ENCODE results near the gene ZNF473.
"Not testable (repeated sequence)": the region's sequence is repeated elsewhere in the genome, so short reads cannot be mapped to it uniquely, and the experiment has no call there.

The ZNF473 gene

GRCh38 chr19:50051228-50051895, 25.6 kb downstream of the ZNF473 start:
- not testable (repeated sequence) for DNase-seq

DNA sequence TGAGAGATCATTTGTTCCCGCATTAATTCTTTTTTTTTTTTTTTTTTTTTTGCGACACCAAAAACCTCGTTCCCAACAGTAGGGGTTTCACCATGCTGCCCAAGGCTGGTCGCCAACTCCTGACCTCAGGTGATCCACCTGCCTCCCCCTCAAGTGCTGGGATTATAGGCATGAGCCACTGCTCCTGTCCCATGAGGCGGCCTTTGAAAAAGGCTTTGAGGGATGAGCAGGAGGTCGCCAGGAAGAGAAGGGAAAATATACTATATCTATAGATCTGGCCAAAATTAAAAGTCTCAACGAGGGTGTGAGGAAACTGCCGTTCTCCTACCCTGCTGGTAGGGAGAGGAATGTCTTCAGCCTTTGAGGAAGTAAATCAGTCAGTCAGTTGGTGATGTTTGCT, 26.2 kb downstream of the ZNF473 start:
- DNase-seq = no peak

DNA sequence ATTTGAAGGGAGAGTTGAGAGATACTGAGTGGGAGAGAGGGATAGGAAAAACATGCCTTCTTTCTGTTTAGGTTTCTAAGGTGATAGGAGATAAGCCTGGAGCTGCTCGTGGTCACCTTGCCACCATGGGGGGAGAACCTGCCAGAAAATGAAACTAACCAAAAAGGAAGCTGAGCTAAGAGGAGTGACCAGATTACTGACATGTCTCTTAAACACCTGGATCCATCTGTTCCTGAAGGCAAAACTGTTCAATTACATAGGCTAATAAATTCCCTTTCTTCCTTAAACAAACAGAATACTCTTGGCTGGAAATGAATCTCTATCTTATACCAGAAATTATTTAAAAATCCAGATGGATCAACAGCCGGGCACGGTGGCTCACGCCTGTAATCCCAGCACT, 27.3 kb downstream of the ZNF473 start:
- no peak for DNase-seq

GRCh38 chr19:50058425-50058824, 32.6 kb downstream of the ZNF473 start:
- no peak for DNase-seq

GRCh38 chr19:50059045-50059444, 33.2 kb downstream of the ZNF473 start:
- no peak for DNase-seq

GRCh38 chr19:50060107-50060506, 34.3 kb downstream of the ZNF473 start:
- DNase-seq = no peak

DNA sequence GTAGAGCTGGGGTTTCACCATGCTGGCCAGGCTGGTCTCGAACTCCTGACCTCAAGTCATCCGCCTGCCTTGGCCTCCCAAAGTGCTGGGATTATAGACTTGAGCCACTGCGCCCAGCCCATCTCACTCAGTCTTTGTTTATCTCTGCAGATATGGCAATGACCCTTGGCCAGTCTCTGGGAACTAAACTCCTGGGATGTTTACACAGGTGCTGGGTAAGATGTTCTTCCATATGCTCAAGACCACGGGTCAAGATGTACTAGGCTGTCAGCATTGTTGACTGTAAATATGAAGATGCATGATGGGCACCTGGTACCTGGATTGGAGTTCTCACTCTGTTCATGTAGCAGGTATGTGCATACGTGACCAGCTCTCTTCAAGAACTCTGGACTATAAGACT, 35.8 kb downstream of the ZNF473 start:
- DNase-seq = no peak

DNA sequence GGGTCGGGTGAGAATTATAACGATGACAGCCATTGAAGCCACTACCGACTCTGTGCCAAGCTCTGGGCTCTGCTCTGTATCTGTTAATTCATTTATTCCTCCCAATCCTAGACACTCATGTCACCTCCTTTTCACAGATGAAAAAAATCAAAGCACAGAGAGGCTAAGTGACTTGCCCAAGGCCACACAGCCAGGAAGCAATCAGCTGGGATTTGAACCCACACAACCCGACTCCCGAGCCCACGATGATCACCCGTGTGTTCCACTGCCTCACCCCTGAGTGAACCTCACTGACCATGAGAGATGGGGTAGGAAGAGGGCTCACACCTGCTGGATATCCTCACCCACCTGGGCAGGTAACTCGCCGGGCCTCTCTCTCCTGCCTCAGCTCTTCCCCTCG, 40.1 kb downstream of the ZNF473 start:
- DNase-seq = no peak

- no peak for DNase-seq
Measured at GRCh38 chr19:50067575-50067974, 41.8 kb downstream of the ZNF473 start.

DNA sequence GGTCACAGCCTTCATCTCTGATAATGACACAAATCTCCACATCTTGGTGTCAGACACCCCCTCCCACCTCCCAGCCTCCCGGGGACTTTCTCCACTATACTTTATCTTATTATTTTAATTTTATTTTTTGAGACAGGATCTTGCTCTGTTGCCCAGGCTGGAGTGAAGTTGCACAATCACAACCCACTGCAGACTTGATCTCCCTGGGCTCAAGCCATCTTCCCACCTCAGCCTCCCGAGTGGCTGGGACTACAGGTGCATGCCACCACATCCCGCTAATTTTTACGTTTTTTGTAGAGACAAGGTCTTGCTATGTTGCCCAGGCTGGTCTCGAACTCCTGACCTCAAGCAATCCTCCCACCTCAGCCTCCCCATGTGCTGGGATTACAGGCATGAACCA, 42.6 kb downstream of the ZNF473 start:
- not testable (repeated sequence) for DNase-seq

DNA sequence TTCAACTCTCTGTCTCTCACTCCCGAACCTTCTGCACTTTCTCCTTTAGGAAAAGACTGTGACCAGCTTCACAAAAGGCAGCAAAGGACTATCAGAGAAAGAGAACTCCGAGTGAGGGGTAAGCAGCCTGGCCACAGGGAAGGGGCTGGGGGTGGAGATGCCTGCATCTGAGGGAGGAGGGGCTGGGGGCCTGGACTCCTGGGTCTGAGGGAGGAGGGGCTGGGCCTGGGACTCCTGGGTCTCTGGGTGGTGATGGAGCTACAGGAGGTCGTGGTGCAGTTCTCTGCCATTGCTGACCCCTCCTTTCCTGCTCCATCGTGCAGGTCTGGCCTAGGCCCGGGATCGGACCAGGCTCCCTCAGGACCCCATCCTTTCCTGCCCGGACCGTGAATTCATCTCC, 49.3 kb downstream of the ZNF473 start:
- DNase-seq = not testable (repeated sequence)

GRCh38 chr19:50075644-50076372, 50.0 kb downstream of the ZNF473 start:
- not testable (repeated sequence) for DNase-seq

GRCh38 chr19:50076581-50077355, 51.0 kb downstream of the ZNF473 start:
- DNase-seq = not testable (repeated sequence)

DNA sequence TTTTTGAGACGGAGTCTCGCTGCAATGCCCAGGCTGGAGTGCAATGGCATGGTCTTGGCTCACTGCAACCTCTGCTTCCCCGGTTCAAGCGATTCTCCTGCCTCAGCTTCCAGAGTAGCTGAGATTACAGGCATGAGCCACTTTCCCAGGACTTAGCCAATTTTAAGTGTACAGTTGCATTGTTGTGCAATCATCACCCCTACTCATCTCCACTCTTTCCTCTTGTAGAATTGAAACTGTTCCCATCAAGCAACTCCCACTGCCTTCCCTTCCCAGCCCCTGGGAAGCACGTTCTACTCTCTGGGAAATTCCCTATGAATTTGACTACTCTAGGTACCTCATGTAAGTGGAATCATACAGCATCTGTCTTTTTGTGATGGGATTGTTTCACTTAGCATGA, 53.2 kb downstream of the ZNF473 start:
- DNase-seq = not testable (repeated sequence)

- not testable (repeated sequence) for DNase-seq
Measured at GRCh38 chr19:50084440-50084839, 58.6 kb downstream of the ZNF473 start.

GRCh38 chr19:50087153-50087552, 61.3 kb downstream of the ZNF473 start:
- not testable (repeated sequence) for DNase-seq

DNA sequence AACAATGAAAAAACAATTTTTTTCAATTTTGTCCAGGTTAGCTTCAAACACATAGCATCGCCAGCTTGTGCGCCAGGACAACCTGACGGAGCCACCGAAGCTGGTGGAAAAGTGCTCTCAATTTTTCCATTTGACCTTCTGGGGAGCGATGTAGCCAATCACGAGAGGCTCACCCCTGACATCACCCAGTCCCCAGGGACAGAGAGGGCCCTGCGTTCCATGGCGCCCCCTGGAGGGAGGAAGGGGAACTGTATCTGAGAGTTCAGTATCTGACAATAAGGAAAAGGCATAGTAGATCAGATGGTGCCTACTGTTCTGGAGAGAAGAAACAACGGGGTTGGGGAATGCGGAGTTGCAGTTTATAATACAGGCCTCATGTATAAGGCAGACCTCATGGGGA, 64.9 kb downstream of the ZNF473 start:
- peak; percentile 49 for DNase-seq

DNA sequence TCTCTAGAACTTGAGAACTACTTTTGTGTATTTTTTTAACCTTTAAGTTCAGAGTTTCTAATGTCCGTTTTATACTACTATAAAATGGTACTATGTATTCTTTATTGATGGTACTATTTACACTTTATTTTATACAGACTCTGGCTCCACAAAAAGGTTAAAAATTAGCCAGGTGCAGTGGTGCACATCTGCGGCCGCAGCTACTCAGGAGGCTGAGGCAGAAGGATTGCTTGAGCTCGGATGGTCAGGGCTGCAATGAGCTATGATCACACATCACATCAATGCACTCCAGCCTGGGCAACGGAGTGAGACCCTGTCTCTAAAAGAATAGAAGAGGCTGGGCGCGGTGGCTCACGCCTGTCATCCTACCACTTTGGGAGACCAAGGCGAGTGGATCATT, 66.0 kb downstream of the ZNF473 start:
- DNase-seq = not testable (repeated sequence)

GRCh38 chr19:50092597-50092996, 66.8 kb downstream of the ZNF473 start:
- DNase-seq = not testable (repeated sequence)

- DNase-seq = not testable (repeated sequence)
Measured at GRCh38 chr19:50097884-50098283, 72.1 kb downstream of the ZNF473 start.

DNA sequence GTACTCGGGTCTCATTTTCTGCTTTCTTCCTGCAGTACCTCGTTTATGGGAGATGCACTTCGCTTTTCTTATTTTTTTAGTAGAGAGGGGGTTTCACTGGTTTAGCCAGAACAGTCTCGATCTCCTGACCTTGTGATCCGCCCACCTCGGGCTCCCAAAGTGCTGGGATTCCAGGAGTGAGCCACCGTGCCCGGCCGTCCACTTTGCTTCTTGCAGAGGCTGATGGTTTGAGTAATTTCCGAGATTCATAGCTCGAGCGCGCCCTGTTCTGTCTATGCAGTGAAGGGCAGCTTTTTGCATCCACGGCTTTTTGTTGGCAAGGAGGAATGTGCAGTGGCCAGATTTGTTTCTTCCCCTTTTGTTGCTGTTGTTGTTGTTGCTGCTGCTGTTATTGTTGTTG, 73.1 kb downstream of the ZNF473 start:
- DNase-seq = peak; percentile 42

- DNase-seq = peak; percentile 23
Measured at GRCh38 chr19:50099696-50100095, 73.9 kb downstream of the ZNF473 start.

DNA sequence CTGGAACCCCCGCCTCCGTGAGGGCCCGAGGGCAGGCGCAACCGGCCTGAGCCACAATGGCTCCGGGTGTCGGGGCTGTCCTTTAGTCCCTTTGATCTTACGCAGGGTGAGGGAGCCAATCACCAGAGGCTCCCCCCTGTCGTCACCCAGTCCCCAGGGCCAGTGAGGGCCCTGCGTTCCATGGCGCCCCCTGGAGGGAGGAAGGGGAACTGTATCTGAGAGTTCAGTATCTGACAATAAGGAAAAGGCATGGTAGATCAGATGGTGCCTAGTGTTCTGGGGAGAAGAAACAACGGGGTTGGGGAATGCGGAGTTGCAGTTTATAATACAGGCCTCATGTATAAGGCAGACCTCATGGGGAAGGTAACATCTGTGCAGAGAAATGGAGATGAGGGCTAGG, 75.1 kb downstream of the ZNF473 start:
- DNase-seq = not testable (repeated sequence)
